GM12878 (cell line): ENCODE results near the gene ESPL1. TPM values are rescaled to one million over a fixed set of nuclear protein-coding genes. Genes with fewer than 3 reads are reported as not detected.
A peak's percentile ranks its signal among the peaks of the same experiment; 100 is the strongest.

ENCODE experiments used
- ASH2L ChIP-seq: fragments of 300-600, 200-600 bp; sonication (generic); IDR thresholded peaks from 2 replicates; pipeline ENCODE4 v1.6.1; 2017; ENCODE audit warnings: low read depth, mild to moderate bottlenecking, borderline replicate concordance
- CUX1 ChIP-seq: IDR thresholded peaks from 2 replicates; pipeline ENCODE4 v1.6.1; 2012; ENCODE audit warnings: improper control_type of control experiment, low read depth, low read length; ENCODE audit not compliant: insufficient replicate concordance
- HDGF ChIP-seq: fragments of 450-650 bp; IDR thresholded peaks from 2 replicates; pipeline ENCODE4 v1.6.1; 2016; ENCODE audit warnings: antibody characterized with exemption
- IRF3 ChIP-seq: fragments of 450-650 bp; IDR thresholded peaks from 2 replicates; pipeline ENCODE4 v1.6.1; 2014; ENCODE audit warnings: mild to moderate bottlenecking
- MXI1 ChIP-seq: fragments of 150-350 bp; IDR thresholded peaks from 2 replicates; pipeline ENCODE4 v1.6.1; 2011; ENCODE audit warnings: low read depth, mild to moderate bottlenecking, inconsistent platforms, low read length, improper control_type of control experiment
- MYC ChIP-seq: IDR thresholded peaks from 2 replicates; pipeline ENCODE4 v1.6.1; 2011; ENCODE audit warnings: mild to moderate bottlenecking, low read length, moderate library complexity, inconsistent platforms; ENCODE audit not compliant: insufficient read depth, insufficient replicate concordance, insufficient read length, severe bottlenecking
- PAX5 ChIP-seq: IDR thresholded peaks from 2 replicates; pipeline ENCODE4 v1.6.1; 2011; ENCODE audit warnings: low read depth, low read length, borderline replicate concordance
- PKNOX1 ChIP-seq: fragments of 450-650 bp; IDR thresholded peaks from 2 replicates; pipeline ENCODE4 v1.6.1; 2016; ENCODE audit warnings: mild to moderate bottlenecking
- SIX5 ChIP-seq: IDR thresholded peaks from 2 replicates; pipeline ENCODE4 v1.6.1; 2011; ENCODE audit warnings: mild to moderate bottlenecking, low read depth, low read length, moderate library complexity; ENCODE audit not compliant: severe bottlenecking
- SREBF2 ChIP-seq: IDR thresholded peaks from 2 replicates; pipeline ENCODE4 v1.6.1; 2012; ENCODE audit warnings: mild to moderate bottlenecking, low read length
- TBL1XR1 ChIP-seq: IDR thresholded peaks from 2 replicates; pipeline ENCODE4 v1.6.1; 2012; ENCODE audit warnings: low read depth, low read length, improper control_type of control experiment
- WRNIP1 ChIP-seq: IDR thresholded peaks from 2 replicates; pipeline ENCODE4 v1.6.1; 2011; ENCODE audit warnings: low read depth, low read length, improper control_type of control experiment, borderline replicate concordance
- ZBTB40 ChIP-seq: fragments of 450-650 bp; IDR thresholded peaks from 2 replicates; pipeline ENCODE4 v1.6.1; 2016; ENCODE audit warnings: mild to moderate bottlenecking, moderate library complexity, borderline replicate concordance
- polyA plus RNA-seq, 11 experiments: library from polyadenylated mRNA; depleted of rRNA in 4 of 11; unstranded in 6 of 11; stranded (reverse) in 5 of 11; fragments of >200 nt; fragmentation: Nextera tagmentation in 4 of 11; fragmentation: Illumina TruSeq in 1 of 11; extraction: Ambion mirVana in 4 of 11; extraction: Trizol in 1 of 11; gene quantifications; 1 replicate in 1 of 11; 2 replicates in 10 of 11; pipeline versions ENCODE4 v1.2.1 to v1.2.3, GENCODE V29; 2011 to 2016; ENCODE audit warnings: inconsistent platforms in 2 of 11, missing spikeins in 2 of 11, low read depth in 1 of 11
- total RNA-seq, 4 experiments: library from RNA; depleted of rRNA in 3 of 4; stranded (reverse); fragments of >200 nt in 3 of 4; fragmentation: Illumina TruSeq in 1 of 4; extraction: Trizol in 1 of 4; gene quantifications; 2 replicates each; pipeline versions ENCODE4 v1.2.1 to v1.2.3, GENCODE V29; 2013 to 2021
- TF ChIP-seq, protein P1 (sequence below): fragments of 450-650 bp; conservative IDR thresholded peaks from 2 replicates; pipeline ENCODE4 v1.6.1; 2017; ENCODE audit warnings: mild to moderate bottlenecking, moderate library complexity

Gene ESPL1
- total and polyA plus RNA-seq, 10 of the 15 experiments (the other 5 are each of a cell fraction or from before 2014, with no cell fraction given) = 2.1 to 61.9 (median 21.2) TPM

- TF ChIP-seq CUX1 = no peak
- no peak for TF ChIP-seq PAX5
- no peak for TF ChIP-seq MYC
- no peak for TF ChIP-seq SREBF2
- TF ChIP-seq PKNOX1 = peak; percentile 16; the same call in 1 of the 2 replicates
- peak; percentile 93; the same call in 1 of the 2 replicates for TF ChIP-seq MXI1
- TF ChIP-seq TBL1XR1 = no peak
- TF ChIP-seq ZBTB40 = peak; percentile 82; the same call in 1 of the 2 replicates
- TF ChIP-seq HDGF = 0 out of 2 replicates have a peak, but pooled peaks have one; percentile 84
- TF ChIP-seq, protein P1, sequence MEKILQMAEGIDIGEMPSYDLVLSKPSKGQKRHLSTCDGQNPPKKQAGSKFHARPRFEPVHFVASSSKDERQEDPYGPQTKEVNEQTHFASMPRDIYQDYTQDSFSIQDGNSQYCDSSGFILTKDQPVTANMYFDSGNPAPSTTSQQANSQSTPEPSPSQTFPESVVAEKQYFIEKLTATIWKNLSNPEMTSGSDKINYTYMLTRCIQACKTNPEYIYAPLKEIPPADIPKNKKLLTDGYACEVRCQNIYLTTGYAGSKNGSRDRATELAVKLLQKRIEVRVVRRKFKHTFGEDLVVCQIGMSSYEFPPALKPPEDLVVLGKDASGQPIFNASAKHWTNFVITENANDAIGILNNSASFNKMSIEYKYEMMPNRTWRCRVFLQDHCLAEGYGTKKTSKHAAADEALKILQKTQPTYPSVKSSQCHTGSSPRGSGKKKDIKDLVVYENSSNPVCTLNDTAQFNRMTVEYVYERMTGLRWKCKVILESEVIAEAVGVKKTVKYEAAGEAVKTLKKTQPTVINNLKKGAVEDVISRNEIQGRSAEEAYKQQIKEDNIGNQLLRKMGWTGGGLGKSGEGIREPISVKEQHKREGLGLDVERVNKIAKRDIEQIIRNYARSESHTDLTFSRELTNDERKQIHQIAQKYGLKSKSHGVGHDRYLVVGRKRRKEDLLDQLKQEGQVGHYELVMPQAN = peak; percentile 86
- no peak for TF ChIP-seq ASH2L
- TF ChIP-seq IRF3 = no peak
- peak; percentile 58 for TF ChIP-seq SIX5
- peak; percentile 74; the same call in 1 of the 2 replicates for TF ChIP-seq WRNIP1
Observed at GRCh38 chr12:53295070-53295890, 27.2 kb downstream of the ESPL1 start, which contains the start of gene PFDN5 (continued).
